ENCODE results near the gene MALSU1.

GRCh38 chr7:23291957-23292560 lies 7.1 kb upstream of the MALSU1 start:
- TF ChIP-seq CTCF (IDR thresholded peaks at IDR 0.05) (no peak), POLR2A (IDR thresholded peaks at IDR 0.05) (no peak), POLR2AphosphoS5 (IDR thresholded peaks at IDR 0.05) (no peak)

Measured in gastroesophageal sphincter (tissue), 3 donors.